ENCODE results near the gene PPAN.

Gene PPAN, protein sequence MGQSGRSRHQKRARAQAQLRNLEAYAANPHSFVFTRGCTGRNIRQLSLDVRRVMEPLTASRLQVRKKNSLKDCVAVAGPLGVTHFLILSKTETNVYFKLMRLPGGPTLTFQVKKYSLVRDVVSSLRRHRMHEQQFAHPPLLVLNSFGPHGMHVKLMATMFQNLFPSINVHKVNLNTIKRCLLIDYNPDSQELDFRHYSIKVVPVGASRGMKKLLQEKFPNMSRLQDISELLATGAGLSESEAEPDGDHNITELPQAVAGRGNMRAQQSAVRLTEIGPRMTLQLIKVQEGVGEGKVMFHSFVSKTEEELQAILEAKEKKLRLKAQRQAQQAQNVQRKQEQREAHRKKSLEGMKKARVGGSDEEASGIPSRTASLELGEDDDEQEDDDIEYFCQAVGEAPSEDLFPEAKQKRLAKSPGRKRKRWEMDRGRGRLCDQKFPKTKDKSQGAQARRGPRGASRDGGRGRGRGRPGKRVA

DNA sequence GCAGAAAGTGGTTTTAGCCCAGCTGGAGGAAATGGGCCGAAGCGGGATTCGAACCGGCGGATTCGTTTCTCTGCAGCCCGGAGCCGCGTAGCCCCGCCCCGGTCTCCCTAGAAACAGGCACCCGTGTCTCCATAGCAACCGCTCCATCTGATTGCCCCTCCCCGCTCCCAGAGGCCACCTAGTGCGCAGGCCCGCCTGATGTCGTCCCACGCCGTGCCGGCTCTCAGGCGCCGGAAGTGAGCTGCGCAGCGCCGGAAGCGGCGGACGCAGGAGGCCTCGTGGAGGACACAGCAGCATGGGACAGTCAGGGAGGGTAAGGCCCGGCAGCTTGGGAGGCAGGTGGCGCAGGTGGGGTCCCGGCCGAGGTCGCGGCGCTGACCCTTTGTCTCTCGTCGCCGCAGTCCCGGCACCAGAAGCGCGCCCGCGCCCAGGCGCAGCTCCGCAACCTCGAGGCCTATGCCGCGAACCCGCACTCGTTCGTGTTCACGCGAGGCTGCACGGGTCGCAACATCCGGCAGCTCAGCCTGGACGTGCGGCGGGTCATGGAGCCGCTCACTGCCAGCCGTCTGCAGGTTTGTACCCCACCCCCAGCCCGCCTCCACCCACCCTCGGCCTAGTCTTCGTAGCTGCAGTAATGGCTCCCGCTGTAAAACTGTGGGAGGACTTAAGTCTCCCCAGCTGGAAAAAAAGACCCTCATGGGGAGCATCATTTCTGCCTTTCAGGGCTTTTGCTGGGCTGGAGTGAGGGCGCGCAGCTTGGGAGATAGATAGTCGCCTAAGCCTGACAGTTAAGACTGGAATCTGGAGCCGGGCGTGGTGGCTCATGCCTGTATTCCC, at the start of gene PPAN:
TSS of gene PPAN (plus strand) at position 263 of the 837 bp plus-strand sequence. CDS start at position 296, 33 bp downstream.
- DNase-seq (ENCODE audit: low read depth in 1 of 2, low spot score in 1 of 2): peak; percentile 91 to 94

DNA sequence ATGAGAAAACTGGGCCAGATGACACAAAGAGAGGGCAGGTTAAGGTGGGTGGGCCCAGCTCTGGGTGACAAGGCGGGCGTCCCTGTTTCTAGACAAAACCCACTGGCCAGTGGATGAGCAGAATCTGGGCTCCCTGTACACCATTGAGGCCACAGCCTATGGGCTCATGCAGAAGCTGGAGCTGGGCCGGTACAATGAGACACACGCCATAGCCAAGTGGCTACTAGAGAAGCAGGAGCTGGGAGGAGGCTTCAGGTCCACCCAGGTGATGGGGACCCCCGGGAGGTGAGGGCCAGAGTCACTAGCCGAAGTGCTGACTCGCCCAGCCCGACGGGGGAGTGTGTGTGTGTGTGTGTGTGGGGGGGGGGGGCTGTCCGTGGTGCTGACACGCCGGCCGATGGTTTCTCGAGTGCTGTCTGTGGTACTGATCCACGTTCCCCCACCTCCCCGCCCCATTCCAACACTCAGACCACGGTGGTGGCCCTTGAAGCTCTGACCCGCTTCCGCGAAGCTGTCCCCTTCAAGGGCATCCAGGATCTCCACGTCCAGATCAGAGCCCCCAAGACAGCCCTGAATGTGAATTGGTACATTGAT, 44.3 kb upstream of the PPAN start:
- DNase-seq (ENCODE audit: low read depth in 1 of 2, low spot score in 1 of 2): no peak

DNA sequence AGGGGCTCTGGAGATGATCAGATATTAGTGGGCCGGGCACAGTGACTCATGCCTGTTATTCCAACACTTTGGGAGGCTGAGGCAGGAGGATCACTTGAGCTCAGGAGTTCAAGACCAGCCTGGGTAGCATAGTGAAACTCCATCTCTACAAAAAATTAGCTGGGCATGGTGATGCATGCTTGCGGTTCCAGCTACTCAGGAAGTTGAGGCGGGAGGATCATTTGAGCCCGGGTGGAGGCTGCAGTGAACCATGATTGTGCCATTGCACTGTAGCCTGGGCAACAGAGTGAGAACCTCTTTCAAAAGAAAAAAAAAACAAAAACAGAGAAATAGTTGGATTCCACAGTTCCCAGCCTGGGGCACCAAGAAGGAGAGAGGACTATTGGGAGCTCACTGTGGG, 38.0 kb upstream of the PPAN start:
- DNase-seq (ENCODE audit: low read depth in 1 of 2, low spot score in 1 of 2): no peak

DNA sequence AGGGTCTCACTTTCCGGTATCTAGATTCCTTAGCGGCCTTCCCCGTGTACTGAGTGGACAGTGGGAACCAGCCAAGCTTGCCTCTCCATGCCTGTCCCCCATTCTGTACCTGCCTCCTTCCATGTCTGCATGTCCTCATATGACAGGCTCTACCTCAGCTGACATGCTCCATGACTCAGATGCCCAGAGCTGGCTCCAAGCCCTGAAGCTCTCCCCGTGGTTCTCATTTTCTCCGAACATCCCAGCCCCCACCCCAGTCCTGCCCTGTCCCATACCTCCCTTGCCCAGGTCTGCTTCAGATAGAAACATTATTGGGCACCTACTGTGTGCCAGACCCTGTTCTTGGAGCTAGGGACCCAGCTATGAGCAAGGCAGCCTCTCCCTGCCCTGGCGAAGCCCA, 37.1 kb upstream of the PPAN start:
- no peak for DNase-seq (ENCODE audit: low read depth in 1 of 2, low spot score in 1 of 2)

DNA sequence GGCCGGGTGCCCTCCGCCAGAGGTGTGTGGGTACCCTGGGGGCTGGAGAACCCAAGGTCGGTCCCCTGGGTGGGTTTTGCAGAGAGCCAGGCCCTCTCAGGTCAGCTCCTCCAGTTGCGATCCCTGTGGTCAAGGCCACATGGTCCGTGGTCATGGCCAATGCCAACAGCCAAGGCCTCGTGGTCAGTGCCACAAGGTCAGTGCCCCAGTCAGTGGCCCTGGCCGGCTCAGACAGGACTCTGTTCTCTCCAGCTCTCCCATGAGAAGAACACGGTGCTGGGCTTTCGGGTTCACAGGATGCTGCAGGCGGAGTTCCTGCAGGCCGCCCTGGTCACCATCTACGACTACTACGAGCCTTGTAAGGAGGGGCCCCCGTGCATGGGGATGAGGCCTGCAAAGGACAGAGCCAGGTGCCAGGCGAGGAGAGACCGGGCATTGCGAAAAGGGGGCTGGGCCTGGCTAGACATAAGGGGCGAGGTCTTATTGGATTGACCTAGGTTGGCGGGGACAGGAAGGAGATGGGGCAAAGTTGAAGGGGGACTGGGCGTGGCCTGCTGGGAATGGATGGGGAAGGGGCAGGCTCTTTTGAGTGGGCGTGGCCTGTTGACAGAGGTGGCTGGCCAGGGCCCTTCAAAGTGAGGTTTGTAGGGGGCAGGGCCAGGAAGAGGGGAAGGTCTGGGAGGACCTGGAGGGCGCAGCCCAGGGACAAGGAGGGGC, 35.3 kb upstream of the PPAN start:
- DNase-seq (ENCODE audit: low read depth in 1 of 2, low spot score in 1 of 2): no peak

DNA sequence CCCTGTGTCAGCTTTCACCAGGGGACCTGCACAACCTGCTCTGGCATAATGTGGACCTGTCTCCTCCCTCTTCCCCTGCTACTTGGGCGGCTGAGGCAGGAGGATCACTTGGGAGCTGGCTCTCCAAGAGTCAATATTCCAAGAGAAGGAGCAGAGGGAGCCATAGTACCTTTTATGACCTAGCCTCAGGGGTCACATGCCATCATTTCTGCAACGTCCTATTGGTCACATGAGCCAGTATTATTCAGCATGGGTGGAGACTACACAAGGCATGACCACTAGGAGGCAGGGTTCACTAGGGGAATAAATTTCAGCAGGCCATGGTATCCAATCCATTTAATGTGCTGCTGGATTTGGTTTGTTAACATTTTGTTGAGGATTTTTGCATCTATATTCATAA, 32.0 kb upstream of the PPAN start:
- no peak for DNase-seq (ENCODE audit: low read depth in 1 of 2, low spot score in 1 of 2)

DNA sequence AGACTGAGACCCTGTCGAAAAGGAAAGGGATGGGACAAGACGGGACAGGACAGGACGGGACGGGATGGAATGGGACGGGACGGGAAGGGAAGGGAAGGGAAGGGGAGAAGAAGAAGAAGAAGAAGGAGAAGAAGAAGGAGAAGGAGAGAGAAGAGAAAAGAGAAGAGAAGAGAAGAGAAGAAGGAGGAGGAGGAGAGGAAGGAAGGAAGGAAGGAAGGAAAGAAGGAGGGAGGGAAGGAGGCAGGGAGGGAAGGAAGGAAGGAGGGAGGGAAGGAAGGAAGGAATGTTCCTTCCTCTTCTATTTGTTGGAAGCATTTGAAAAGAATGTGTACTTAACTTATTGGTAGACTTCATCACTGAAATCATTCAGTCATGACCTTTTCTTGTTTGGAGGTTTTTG, 29.6 kb upstream of the PPAN start:
- DNase-seq (ENCODE audit: low read depth in 1 of 2, low spot score in 1 of 2): no peak

DNA sequence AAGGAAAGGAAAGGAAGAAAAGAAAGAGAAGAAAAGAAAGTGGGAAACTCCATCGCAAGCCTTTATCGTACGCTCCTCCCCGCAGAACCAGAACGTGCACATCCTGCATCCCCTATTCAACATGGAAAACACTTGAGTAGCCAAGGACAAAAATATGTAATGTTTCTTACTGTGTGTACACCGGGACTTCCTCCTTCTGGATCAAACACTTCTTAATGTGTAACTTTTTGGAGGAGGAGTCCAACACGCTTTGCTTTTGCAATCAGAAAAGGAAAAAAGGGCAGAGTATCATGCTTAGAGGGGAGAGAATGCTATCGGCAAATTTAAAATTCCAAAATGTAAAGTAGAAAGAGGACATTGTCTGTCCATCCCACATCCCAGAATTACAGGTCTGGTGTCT, 27.8 kb upstream of the PPAN start:
- no peak for DNase-seq (ENCODE audit: low read depth in 1 of 2, low spot score in 1 of 2)

DNA sequence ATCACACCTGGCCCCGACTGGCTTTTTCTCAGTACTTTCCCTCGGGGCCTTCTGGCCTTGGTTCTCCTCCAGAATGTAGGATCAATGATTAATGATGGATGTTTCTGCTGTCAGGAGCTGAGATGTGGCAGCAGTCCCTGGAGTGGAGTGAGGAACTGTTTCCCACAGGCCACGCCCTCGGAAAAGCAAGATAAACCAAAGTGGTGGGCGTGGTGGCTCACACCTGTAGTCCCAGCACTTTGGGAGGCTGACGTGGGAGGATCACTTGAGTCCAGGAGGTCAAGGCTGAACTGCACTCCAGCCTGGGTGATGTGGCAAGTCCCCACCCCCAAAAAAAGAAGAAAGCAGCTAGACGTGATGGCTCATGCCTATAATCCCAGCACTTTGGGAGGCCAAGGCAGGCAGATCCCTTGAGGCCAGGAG, 27.1 kb upstream of the PPAN start:
- DNase-seq (ENCODE audit: low read depth in 1 of 2, low spot score in 1 of 2): no peak

DNA sequence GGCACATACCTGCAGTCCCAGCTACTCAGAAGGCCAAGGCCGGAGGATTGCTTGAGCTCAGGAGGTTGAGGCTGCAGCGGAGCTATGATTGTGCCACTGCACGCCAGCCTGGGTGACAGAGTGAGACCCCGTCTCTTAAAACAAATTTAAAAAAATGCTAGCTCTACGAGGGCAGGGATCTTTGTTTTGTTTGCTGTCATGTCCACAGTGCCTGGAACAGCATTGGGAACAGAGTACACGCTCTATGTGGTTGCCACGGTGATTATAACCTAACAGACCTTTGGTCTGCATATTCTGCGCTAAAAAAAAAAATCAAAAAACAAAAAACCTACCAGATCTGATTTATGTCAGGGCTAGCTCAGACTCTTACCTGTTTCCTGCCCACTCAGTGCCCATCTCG, 22.3 kb upstream of the PPAN start:
- DNase-seq (ENCODE audit: low read depth in 1 of 2, low spot score in 1 of 2): no peak

DNA sequence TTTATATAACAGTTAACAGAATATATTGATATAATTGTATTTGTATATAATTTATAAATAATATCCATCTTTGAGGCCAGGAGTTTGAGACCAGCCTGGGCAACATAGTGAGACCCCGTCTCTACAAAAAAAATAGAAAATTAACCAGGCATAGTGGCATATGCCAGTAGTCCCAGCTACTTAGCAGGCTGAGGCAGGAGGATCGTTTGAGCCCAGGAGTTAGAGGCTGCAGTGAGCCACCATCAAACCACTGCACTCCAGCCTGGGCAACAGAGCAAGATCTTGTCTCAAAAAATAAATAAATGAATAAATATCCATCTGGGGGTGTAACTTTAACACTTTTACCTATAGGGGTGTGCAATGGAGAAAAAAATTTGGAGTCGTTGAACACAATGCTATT, 21.4 kb upstream of the PPAN start:
- DNase-seq (ENCODE audit: low read depth in 1 of 2, low spot score in 1 of 2): no peak

DNA sequence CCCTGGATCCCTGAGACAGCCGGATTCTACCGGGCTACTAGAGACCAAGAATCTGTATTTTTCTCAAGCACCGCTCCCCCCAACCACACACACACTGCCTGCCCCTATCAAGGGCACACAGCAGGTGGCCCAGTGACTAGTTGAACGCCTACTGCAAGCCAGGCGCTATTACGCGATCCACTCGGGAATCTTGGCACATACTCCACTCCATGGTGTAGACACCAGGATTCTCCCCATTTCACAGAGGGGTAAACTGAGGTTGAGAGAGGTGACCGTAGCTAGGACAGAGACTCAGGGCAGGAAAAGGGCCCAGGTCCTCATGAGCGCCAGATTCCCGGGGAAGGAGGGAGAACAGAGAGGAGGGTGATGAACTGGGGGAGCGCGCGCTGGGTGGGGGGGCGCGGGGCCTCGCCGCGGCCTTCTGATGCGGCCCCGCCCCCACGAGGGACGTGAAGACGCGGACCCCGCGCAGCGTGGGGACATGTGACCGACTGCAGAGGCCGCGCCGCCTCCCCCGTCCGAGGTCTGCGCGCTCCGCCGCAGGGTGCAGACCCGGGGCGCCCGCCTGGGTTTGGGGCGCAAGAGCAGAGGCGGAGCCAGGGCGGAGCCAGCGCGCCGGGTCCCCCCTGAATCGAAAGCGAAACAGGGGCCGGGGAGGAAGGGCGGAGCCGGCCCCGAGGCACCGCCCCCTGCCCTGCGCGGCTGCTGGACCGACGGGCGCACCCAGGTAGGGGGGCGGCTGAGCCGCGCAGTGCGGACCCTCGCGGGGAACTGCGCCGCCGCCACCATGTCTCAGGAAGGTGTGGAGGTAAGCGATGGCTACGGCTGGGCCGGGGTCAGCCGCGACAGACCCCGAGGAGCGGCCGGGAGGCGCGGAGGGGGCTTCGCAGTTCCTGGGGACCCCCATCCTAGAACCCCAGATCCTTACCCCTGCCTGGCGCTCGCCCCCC, 20.2 kb upstream of the PPAN start, which contains the start of gene SHFL:
TSS of gene SHFL (plus strand) at position 677 of the 950 bp plus-strand sequence. CDS start at position 788, 111 bp downstream.
- peak; percentile 71 to 73 for DNase-seq (ENCODE audit: low read depth in 1 of 2, low spot score in 1 of 2)

DNA sequence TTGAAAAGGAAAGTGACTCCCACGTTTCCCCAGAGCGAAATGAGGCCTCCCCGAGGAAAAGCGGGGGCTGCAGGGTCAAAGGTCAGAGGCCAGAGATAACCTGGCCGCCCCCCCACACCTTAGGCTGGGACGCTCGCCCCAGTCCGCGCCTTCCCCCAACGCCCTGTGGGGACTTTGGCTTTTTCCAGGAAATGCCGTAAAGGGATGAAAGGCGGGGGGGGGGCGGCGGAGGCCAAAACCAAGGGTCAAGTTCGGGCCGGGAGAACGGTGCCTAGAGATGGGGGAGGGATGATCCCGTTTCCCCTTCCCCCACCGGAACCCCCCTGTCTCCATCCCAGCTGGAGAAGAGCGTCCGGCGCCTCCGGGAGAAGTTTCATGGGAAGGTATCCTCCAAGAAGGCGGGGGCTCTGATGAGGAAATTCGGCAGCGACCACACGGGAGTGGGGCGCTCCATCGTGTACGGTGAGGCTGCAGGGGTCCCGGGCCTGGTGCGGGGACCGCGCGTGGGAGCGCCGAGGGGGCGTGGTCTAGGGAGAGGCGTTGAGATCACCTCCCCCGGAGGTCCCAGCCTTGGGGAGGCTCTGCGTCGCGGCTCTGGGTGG, 19.5 kb upstream of the PPAN start:
- no peak for DNase-seq (ENCODE audit: low read depth in 1 of 2, low spot score in 1 of 2)

DNA sequence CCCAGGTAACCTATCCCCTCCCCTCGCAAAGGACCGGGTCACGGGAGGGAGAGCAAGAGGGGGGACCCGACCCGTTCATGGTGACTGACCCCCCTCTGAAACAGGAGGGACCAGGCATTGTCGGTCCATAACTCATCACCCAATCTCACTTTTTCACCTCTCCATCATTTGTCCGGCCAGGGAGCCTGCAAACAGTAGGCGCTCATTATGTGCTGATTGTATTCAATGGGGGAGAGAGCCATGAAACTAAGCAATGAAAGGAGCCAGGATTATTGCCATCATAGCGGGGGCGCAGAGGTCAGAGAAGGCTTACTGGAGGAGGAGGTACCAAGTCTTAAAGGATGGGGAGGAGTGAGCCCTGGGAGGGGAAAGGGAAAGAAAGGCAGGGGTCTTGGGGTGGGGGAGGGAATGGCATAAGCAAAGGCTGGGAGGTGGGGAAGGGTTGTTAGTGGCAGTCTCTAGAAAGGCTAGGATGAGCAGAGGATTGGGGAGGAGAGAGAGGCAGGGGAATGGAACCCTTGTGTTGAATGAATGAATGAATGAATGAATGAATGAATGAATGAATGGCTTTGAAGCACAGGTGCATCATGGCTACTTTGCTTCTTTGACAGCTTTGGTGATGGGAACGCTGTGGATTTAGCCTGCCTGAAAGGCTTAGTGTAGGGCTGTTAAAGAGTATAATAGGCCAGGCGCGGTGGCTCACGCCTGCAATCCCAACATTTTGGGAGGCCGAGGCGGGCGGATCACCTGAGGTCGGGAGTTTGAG, 18.7 kb upstream of the PPAN start:
- no peak for DNase-seq (ENCODE audit: low read depth in 1 of 2, low spot score in 1 of 2)

DNA sequence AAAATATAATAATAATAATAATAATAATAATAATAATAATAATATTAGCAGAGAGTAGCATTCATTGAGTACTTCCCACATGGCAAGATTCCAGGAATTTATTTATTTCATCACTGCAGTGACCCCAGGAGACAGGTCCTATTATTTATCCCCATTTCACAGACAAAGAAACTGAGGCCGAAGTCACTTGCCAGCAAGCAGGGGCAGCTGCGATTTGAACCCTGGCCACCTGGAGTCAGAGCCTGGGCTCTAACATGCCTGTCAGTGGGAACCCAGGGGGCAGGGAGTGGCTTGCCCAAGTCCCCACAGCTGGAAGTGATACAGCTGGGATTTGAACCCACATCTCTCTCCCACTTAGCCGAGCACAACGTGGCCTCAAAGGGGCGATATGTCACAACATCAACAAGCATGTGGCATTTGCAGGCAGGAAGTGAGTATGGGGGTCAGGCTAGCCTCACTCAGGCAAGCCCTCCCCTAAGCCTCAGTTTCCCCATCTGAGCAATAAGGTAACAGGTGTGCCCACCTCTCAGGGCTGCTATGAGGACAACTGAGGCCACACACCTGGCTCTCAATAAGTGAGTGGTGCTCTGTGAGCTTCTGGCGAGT, 17.1 kb upstream of the PPAN start:
- no peak for DNase-seq (ENCODE audit: low read depth in 1 of 2, low spot score in 1 of 2)

DNA sequence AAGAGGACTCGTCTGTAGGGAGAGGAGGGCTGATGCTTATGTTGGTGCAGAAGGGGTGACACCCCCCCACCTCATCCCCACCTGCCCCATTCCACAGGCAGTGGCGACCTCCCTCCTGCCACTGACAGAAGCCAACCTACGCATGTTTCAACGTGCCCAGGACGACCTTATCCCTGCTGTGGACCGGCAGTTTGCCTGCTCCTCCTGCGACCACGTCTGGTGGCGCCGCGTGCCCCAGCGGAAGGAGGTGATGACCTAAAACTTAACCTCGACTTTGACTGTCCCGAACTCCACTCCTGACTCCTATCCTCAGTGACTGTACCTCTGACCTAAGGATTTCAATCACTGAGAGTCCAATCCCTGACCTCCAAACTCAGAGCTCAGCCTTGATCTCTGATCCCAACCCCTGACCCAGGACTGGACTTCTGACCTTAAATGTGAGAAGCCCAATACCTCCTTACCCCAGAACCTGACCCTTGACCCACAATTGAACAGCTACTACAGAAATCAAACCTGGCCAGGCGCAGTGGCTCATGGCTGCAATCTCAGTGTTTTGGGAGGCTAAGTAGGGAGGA, 16.3 kb upstream of the PPAN start:
- DNase-seq (ENCODE audit: low read depth in 1 of 2, low spot score in 1 of 2): no peak

DNA sequence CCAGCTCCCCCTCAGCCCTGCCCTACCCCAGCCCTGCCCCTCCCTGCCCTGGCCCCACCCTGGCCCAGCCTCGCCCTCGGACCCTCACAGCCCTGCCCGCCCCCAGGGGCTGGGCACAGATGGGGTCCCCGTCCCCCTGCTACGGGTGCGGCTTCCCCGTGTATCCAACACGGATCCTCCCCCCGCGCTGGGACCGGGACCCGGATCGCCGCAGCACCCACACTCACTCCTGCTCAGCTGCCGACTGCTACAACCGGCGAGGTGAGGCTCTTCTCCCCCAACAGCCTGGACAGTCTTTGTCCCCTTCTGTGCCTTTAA, 14.8 kb upstream of the PPAN start:
- no peak for DNase-seq (ENCODE audit: low read depth in 1 of 2, low spot score in 1 of 2)

Measured in stimulated activated CD4-positive, alpha-beta T cell treated with anti-CD3 and anti-CD28 coated beads, Interleukin-15, amount 100 ng/mL, for 1 hour (primary cell).